GM12873 (cell line): Measurements from ENCODE around the gene APPL2.

Source experiments
- TF ChIP-seq, protein P1 (sequence below): IDR thresholded peaks from 2 replicates; pipeline ENCODE4 v1.5.1; 2012; ENCODE audit warnings: low read depth, mild to moderate bottlenecking, moderate library complexity, low read length, control low read depth; ENCODE audit not compliant: insufficient read depth; ENCODE audit errors: missing control alignments

Gene APPL2

DNA sequence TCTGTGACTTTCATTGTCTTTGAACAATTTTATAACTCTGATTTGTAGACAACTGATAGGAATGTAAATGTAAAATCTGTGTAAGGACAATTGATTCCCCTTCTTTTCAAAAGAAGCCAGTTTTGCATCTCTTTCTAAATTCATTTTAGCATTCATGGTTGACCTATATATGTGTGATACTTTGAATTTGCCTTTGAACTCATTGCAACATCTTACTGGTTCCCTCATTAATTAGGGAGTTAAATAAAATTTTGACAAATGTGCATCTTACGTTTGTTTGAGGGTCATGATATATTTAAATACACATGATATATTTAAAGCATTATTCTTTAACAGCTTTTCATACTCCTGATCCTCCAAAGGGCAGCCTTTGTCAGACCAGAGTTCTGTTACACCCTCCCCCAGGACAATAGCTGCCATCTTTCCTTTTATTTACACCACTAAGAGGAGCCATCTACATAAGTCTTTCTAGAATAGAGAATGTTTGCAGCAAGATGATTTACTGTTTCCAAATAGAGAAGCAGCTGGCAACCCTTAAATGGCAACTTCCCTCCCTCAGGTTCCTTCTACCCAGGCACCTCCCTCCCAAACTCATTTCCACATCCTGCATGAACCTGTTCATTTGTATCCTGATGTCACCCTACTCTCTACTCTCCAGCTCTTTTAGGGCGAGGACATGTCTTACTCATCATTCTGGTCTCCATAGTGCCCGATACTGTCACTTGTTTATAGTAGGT lies 40.2 kb upstream of the APPL2 start:
- TF ChIP-seq, protein P1, sequence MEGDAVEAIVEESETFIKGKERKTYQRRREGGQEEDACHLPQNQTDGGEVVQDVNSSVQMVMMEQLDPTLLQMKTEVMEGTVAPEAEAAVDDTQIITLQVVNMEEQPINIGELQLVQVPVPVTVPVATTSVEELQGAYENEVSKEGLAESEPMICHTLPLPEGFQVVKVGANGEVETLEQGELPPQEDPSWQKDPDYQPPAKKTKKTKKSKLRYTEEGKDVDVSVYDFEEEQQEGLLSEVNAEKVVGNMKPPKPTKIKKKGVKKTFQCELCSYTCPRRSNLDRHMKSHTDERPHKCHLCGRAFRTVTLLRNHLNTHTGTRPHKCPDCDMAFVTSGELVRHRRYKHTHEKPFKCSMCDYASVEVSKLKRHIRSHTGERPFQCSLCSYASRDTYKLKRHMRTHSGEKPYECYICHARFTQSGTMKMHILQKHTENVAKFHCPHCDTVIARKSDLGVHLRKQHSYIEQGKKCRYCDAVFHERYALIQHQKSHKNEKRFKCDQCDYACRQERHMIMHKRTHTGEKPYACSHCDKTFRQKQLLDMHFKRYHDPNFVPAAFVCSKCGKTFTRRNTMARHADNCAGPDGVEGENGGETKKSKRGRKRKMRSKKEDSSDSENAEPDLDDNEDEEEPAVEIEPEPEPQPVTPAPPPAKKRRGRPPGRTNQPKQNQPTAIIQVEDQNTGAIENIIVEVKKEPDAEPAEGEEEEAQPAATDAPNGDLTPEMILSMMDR, result no peak

DNA sequence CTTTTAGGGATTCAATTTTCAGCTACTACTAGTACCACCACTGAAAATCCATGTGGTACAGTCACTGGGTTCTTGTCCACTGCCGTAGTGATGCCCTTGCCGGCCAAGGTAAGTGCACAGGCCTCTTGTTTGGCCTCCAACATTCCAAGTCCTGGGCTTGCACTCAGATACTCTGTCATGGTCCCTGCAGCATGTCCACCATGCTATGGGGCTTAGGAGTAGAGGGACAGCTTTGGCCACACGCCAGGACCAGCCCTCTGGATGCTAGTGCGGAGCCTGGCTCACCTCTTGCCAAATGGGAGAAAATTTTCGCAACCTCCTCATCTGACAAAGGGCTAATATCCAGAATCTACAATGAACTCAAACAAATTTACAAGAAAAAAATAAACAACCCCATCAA lies 38.6 kb upstream of the APPL2 start:
- TF ChIP-seq, protein P1, result no peak

DNA sequence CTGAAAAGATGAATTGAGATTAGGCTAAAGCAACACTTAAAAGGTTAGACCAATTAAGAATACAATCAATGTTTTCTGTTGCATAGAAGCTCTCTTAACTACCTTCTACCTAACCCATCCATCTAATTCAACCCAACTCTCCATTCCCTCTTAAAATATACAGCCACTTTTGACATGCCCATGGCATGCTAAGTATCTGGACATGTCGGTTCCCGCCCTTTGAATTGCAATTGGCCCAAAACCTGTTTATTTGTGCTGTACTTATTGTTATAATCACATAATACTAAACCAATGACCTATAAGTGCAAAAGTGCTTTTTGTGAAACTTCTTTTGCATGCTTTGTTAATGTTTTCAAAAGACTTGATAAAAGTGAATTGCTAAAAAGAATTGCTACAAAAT lies 37.6 kb upstream of the APPL2 start:
- TF ChIP-seq, protein P1, result no peak

DNA sequence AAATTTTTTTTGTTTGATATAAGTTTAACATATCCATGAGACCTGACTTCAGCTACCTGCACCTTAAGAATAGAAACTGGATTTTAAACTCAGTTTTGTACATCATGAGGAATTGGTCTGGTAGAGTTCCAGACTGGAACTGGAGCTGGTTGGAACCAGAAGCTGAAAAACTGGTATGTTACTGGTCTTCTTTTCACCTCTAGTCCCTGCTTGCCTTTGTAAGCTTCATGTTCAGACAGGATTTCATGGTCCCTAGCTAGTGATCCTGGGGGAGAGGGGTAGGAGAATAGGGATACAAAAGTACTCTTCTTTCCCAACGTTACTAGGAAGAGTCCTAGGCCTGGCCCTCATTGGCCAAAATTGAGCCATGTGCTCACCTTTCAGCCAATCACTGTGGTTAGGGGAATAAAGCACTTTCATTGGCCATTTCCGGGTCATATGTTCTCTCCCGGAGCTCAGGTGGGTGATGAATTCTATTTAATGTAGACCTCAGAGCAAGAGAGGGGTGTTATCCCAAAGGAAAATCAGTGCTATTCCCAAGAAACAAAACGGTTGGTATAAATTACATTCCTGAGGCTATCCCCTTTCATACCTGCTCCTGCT lies 36.9 kb upstream of the APPL2 start:
- TF ChIP-seq, protein P1, result no peak

DNA sequence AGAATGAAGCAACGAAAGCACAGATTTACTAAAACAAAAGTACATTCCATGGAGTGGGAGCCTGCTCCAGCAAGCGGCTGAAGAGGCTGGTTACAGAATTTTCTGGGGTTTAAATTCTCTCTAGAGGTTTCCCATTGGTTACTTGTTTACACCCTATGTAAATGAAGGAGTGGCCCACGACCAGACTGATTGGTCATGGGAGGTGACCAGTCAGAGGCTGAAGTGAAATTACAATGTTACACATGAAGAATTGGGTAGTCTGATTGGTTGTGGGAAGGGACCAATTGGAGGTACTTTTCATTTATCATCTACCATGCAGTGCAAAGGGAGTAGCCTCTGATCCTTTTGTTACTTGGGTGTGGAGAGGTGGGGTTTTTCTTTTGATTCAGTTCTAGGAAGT lies 36.2 kb upstream of the APPL2 start:
- TF ChIP-seq, protein P1, result no peak

DNA sequence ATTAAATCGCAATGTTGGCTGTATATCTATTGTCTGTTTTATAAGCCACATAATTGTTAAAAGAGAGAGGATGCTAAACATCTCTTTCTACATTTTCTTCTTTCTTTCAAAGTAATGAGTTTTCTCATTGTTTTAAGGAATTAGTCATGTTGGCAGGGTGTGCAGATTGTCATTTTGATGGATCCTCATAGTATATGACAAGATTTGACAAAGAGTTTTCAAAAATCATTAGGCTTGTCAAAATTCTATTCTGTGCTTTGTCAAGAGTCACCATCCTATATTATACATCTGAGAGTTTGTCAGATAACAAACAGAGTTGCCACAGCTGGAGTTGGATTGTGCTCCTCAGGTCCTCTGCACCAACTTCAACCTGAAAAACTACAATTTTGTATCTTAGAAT lies 35.4 kb upstream of the APPL2 start:
- TF ChIP-seq, protein P1, result no peak

DNA sequence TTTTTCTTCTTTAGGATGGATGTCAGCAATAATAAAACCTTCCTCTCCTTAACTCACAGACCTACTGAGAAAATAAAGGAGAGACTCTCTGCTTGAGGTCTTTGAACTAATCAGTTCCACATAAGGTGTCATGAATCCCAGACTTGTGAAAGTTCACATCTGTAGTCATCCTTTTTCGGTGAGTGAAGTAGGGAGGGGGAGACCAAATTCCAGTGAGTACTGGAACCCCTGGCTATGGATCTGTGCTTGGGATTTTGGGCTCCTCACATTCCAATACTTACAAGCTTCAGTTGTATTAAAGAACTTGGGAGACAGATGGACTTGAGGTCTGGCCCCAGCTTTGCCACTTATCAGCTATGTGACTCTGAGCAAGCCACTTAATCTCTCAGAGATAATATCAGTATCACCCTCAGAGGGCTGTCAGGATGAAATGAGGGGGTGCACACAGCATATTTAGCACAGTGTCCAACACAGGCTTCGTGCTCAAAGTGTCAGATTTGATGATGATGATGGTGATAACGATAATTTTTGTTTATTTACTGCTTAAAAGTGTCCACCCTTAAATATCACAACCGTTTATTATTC lies 34.8 kb upstream of the APPL2 start:
- TF ChIP-seq, protein P1, result no peak
